NK-92 (cell line): ENCODE data around the gene FBXO3.
A peak's percentile ranks its signal among the peaks of the same experiment; 100 is the strongest.
"Not testable (repeated sequence)": the region's sequence is repeated elsewhere in the genome, so short reads cannot be mapped to it uniquely, and the experiment has no call there.

ENCODE experiments used
- DNase-seq: peaks from one replicate; lab custom pipeline; 2025; ENCODE audit not compliant: unreplicated experiment; lab: John Stamatoyannopoulos, UW

FBXO3 gene

DNA sequence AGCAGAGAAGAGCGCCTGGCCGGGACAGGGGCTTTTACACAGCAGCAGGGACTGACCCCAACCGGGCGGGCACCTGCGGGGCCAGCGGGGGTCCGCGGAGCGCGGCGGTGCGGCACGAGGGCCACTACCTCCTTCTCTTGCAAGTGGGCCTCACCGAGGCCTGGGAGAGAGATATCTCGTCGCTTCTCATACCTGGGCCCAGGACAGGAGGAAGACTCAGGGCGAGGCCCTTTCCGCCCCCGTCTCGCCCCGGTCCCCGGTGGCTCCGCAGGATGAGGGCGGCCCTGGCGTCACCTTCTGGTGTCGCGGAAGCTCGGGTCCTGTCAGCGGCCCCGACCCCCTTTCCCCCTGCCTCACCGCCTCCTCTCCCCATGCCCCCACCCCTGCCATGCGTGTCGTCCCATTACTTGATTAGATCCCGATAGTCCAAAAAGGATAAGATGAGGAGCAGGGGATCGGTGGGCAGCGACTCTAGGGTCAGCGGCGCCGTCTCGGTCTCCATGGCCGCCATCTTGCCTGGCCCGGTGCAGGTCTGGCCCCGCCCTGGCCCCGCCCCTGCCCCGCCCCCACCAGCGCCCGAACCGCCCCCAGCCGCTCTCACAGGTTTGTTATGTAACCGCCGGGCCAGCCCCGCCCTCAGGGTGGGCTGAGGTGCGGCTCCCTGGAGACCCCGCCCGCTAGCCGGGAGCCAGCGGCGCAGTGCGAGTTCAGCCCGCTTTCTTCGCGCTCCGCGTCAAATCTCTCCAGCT is at the start of gene FBXO3:
Gene FBXO3, minus strand, starts transcription at position 534 of the 749 bp plus-strand sequence. Its CDS starts 23 bp downstream, at position 511.
- DNase-seq = peak; percentile 24

DNA sequence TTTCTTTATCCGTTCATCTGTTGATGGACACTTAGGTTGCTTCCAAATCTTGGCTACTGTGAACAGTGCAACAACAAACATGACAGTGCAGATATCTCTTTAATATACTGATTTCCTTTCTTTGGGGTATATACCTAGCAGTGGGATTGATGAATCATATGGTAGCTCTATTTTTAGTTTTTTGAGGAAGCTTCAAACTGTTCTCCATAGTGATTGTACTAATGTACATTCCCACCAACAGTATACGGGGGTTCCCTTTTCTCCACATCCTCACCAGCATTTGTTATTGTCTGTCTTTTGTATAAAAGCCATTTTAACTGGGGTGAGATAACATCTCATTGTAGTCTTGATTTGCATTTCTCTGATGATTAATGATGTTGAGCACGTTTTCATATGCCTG is 48.7 kb upstream of the FBXO3 start:
- not testable (repeated sequence) for DNase-seq

- no peak for DNase-seq
These were observed 45.1 kb upstream of the FBXO3 start for GRCh38 chr11:33819278-33820035.

DNA sequence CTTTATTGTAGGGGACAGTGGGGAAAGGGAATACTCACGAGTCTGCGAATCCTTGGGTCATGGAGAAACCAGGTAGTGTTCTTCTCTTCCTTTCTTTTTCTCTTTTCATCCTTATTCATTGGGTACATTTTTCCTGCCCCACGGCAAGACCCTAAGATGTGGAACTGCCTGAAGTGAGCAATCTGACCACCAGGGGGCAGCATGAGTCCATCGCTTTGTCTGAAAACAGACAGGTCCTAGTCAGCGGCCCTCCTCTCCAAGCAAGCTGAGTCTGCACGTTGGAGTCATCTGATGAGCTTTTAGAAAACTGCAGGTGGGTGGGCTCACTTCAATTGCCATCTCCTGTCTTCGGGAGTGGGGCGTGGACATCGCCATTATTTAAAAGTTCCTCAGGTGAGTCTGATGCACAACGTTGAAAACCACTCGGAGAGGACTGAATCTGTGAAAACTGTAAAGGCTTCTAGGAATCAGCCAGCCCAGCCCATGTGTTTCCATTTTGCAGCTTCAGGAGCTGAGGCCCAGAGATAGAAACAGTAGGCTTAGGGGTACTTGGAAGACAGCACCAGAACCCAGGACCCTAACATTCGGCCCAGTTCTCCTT is 34.0 kb upstream of the FBXO3 start:
- peak; percentile 9 for DNase-seq

DNA sequence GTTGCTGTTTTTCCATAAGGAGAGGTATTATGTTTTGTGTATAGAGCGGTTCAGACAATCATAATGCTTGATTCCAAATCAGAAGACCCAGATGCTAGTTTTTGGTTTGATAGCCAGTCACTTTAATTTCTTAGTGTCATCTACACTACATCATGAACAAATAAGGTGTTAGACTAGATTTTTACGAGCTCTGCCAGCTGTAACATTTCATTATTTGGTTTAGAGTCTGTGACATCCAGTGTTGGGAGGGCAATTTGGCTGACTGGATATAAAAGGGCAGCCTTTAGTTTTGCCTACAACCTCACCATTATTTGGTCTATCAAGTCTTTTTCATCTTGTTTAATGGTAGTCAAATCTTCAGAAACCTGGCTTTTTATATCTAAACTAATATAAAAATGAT is 30.2 kb upstream of the FBXO3 start:
- no peak for DNase-seq

GRCh38 chr11:33802194-33802950 is 28.1 kb upstream of the FBXO3 start:
- DNase-seq = no peak

DNA sequence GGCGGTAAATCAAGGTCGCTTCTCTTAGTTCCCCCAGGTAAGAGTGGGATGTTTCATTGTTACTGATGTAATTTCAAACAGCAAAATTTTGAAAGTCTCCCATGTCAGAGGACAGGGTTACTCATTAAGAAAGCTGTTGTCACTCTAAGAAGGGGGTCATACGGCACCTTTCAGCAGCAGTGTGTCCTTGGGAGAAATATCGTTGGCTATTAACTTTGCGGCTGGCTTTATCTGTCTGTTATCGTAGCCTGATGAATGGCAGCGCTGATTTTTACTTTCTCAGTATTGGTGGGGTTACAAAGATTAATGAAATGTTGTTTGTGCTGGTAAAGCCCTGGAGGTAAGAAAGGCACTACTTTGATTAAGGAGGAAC is 27.5 kb upstream of the FBXO3 start:
- no peak for DNase-seq

GRCh38 chr11:33797879-33798278 is 23.6 kb upstream of the FBXO3 start:
- DNase-seq = no peak

DNA sequence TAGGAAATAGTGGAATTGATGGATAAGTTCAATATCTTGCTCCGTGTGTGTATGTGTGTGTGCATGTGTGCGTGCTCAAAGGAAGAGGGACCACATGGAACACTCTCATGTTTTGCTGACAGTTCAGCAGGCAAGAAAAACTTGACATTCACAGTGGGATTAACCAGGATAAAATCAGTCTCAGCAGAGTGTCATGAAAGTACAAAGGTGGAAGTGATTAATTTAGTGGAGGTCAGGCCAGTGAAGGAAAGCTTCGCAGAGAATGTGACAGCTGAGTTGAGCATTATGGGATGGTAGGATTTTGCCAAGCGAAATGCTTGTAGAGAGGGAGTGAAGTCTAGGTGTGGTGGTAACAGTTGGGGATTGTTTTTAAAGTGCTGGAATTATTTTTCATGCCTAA is 15.7 kb upstream of the FBXO3 start:
- no peak for DNase-seq

DNA sequence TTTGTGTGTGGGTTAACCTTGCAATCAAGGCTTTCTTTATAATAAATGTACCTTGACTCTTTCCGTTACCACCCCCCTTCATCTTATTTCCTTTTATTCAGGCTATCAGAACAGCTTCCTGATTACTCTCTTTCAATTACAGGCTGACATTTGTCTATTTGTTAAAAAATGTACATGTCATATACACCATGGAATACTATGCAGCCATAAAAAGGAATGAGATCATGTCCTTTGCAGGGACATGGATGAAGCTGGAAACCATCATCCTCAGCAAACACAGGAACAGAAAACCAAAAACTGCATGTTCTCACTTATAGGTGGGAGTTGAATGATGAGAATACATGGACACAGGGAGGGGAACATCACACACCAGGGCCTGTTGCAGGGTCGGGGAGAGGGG is 13.8 kb upstream of the FBXO3 start:
- not testable (repeated sequence) for DNase-seq

DNA sequence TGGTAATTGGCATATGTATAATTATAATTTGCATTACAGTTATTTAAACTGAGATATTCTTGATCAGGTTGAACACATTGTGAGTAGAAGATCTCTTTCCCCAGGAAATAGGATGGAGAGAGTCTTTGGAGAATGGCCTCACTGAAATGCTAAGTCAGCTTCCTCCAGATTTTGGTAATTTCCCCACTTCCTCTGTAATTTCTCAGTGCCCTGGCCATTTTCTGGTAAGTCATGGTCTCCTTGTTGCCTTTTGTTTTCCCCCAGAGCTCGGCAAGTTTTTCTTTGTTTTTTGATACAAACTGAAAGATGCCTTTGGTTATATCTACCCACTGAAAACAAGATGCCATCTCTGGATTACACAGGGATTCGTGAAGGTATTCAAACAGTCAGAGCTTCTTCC is 12.8 kb upstream of the FBXO3 start:
- DNase-seq = no peak

- DNase-seq = no peak
These were observed 11.3 kb upstream of the FBXO3 start for GRCh38 chr11:33785609-33786008.

- no peak for DNase-seq
These were observed 5.7 kb upstream of the FBXO3 start for GRCh38 chr11:33779849-33780528.

DNA sequence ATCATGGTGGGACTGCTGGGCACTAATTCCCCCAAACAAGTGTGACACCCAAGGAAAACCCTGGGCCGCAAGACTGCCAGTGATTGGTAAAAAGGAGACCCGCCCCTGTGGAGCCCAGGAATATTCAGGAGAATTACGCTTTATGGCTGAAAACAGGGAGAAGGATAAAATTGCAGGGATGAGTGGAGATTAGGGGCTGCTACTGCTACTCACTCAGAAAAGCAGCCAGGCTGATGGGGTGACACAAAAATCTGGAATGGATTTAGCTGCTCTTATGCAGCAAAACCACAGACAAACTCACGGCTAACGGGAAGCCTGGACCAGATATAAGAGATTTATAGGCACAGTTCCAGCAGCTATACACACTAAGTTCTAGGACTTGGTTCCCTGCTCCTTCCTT is 4.4 kb upstream of the FBXO3 start:
- DNase-seq = no peak

DNA sequence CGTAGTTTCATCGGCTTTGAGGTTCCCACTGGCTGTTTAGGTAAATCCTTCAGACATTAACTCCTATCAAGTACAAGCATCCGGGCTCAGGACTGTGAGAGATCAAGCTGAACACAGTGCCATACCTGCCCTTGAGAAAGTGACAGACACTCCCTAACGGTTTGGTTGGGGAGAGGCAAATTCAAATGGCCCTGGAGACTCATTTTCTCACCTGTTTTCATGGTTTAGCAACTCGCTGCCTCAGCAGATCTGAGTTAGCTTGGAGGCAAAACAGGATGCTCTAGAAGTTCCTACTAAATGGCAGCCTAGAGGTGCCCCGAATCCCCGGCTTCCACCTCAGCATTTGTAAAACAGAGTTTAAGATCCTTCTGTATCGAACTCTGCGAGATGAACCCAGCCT is 3.6 kb upstream of the FBXO3 start:
- no peak for DNase-seq

- DNase-seq = no peak
These were observed 1.6 kb upstream of the FBXO3 start for GRCh38 chr11:33775832-33776470.

DNA sequence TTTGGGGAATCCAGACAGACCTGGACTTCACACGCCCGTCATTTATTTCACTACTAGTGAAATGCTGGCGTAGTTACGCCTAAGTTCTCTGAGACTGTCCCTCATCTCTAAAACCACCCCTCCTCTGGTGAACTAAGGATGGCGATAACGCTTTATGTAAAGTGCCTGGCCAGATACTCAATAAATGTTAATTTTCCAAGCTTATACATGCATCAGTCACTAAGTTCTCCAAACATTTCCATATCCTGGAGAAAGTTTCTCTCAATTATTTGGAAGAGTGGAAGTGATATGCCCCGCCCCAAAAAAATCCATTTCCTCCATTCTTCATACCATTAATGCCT is 1.1 kb upstream of the FBXO3 start:
- DNase-seq = no peak

DNA sequence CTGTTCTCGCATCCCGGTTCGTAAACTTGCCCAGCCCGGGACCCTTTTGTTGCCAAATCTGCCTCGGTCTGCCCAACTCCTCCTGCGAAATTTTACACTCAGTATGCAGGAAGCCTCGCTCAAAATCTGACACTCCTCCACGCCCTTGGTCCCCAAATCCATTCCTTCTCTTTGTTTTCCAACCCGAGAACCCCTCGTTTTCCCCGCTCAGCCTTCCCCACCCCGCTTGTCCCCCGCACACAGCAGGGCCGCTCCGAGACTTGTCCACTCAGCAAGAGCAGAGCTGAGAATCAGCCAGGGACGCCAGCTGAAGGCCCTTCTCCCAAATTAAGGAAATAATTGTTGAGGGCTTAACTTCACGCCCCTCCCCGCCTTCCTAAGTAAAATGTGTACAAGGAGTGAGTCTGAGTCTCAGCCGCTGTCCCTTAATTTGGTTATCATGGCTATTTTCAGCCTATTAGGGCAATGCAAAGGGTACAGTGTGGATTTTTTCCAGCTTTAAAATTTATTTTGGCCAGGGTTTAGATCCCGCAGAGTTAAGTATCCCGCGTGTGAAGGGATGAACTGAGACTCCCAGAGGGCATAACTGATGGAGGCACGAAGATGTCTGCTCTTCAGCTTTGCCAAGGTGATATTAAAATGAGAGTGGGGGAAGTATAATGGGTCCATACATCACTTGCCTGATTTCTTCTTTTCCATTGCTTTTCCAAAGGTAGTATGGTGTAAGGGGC is 581 bp upstream of the FBXO3 start:
- no peak for DNase-seq

GRCh38 chr11:33773404-33773986 is 825 bp downstream of the FBXO3 start:
- no peak for DNase-seq
